ENCODE data around the gene LRRC8D. TPM values are rescaled to one million over a fixed set of nuclear protein-coding genes. Genes with fewer than 3 reads are reported as not detected.
A peak's percentile ranks its signal among the peaks of the same experiment; 100 is the strongest.

The LRRC8D gene
- total RNA-seq, 1 experiment from 2014 or later, result 22.3 TPM

DNA sequence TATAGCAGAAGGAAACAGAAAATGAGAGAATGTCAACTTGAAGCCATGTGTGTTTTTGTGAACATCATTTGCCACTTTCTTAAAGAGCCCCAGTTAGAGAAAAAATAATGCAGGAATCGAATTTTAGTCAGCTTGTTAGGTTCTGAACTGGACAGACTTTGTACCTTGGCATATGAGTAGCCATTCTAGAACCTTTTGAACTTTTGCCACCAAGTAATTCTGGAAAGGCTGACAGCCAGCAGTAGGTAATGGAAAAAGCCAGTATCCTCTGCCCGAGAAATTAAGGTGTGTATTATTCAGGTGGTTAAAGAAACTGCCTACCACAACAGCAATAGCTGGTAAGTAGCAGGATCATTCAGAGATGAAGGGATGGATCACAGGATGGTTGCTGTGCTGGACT, 20.7 kb downstream of the LRRC8D start:
- intact Hi-C loops (cut with micrococcal nuclease; ENCODE audit: unreplicated experiment), result loop anchor here (5.0 kb wide), 1 partner anchor 111 kb away; no protein-coding TSS in a partner anchor
- Mint-ChIP-seq H3K27me3 (ENCODE audit: unreplicated experiment) (no peaks in the 10 kb centered on the region), H3K36me3 (ENCODE audit: insufficient read depth, unreplicated experiment) (peaks cover 19% of the 10 kb centered on the region), H3K4me1 (ENCODE audit: low read depth, unreplicated experiment) (peaks cover 14% of the 10 kb centered on the region), H3K27ac (ENCODE audit: unreplicated experiment) (no peak overlapping the region), H3K9me3 (ENCODE audit: low read depth, unreplicated experiment) (no peaks in the 10 kb centered on the region), H3K4me3 (ENCODE audit: low read depth, unreplicated experiment) (no peak overlapping the region)
- TF ChIP-seq, protein P1, sequence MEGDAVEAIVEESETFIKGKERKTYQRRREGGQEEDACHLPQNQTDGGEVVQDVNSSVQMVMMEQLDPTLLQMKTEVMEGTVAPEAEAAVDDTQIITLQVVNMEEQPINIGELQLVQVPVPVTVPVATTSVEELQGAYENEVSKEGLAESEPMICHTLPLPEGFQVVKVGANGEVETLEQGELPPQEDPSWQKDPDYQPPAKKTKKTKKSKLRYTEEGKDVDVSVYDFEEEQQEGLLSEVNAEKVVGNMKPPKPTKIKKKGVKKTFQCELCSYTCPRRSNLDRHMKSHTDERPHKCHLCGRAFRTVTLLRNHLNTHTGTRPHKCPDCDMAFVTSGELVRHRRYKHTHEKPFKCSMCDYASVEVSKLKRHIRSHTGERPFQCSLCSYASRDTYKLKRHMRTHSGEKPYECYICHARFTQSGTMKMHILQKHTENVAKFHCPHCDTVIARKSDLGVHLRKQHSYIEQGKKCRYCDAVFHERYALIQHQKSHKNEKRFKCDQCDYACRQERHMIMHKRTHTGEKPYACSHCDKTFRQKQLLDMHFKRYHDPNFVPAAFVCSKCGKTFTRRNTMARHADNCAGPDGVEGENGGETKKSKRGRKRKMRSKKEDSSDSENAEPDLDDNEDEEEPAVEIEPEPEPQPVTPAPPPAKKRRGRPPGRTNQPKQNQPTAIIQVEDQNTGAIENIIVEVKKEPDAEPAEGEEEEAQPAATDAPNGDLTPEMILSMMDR (IDR thresholded peaks at IDR 0.05; ENCODE audit: unreplicated experiment), result no peak
- no peak for DNase-seq
- CTCF ChIA-PET, result no interaction called here
- no TSS peak for BruUV-seq (replicated peaks)

DNA sequence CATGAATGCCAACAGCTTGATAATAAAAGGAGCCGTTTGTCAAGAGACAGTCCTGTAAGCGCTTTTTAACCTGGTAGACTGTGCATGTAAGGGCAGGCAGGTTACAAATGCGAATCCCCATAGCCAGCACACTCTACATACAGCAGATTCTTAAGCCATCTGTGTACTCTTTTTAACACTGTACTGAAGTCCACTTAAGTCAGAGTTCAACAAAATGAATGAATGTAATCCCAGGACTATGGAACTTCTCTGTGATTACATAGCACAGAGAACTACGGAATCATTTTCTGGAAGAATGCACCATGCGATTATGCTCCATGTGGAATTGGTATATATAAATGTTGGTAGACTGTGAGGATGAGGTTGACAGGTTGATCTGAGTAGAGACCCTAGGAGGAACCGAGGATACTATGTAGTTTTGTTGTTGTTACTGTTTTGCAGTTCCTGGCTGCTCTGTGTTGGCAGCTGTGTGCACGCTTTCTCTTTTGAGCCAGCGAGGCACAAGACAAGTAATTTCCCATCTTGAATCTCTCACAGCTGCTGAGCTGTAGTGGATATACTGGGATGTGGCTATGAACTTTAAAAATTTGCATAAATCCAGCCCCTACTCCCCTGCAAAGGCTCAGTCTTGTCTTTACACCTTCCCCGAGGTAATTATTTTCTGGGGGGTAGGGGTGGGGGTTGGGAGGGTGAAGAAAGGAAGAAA, 21.9 kb downstream of the LRRC8D start:
- CTCF ChIA-PET, result interaction anchor here (1.0 to 1.5 kb wide), 4 partner anchors 38 to 146 kb away, joined by 3 to 5 read pairs (median 4); no protein-coding TSS in a partner anchor
- Mint-ChIP-seq H3K9me3 (ENCODE audit: low read depth, unreplicated experiment) (no peaks in the 10 kb centered on the region), H3K4me1 (ENCODE audit: low read depth, unreplicated experiment) (peaks cover 8% of the 10 kb centered on the region), H3K36me3 (ENCODE audit: insufficient read depth, unreplicated experiment) (peaks cover 24% of the 10 kb centered on the region), H3K27me3 (ENCODE audit: unreplicated experiment) (no peaks in the 10 kb centered on the region), H3K27ac (ENCODE audit: unreplicated experiment) (peak overlapping the region; percentile 84), H3K4me3 (ENCODE audit: low read depth, unreplicated experiment) (peak overlapping the region; percentile 93)
- intact Hi-C loops (cut with micrococcal nuclease; ENCODE audit: unreplicated experiment), result loop anchor here (1.0 to 5.0 kb wide), 3 partner anchors 38 to 145 kb away; no protein-coding TSS in a partner anchor
- TF ChIP-seq, protein P1 (IDR thresholded peaks at IDR 0.05; ENCODE audit: unreplicated experiment), result no peak
- BruUV-seq (replicated peaks), result no TSS peak
- DNase-seq, result no peak

DNA sequence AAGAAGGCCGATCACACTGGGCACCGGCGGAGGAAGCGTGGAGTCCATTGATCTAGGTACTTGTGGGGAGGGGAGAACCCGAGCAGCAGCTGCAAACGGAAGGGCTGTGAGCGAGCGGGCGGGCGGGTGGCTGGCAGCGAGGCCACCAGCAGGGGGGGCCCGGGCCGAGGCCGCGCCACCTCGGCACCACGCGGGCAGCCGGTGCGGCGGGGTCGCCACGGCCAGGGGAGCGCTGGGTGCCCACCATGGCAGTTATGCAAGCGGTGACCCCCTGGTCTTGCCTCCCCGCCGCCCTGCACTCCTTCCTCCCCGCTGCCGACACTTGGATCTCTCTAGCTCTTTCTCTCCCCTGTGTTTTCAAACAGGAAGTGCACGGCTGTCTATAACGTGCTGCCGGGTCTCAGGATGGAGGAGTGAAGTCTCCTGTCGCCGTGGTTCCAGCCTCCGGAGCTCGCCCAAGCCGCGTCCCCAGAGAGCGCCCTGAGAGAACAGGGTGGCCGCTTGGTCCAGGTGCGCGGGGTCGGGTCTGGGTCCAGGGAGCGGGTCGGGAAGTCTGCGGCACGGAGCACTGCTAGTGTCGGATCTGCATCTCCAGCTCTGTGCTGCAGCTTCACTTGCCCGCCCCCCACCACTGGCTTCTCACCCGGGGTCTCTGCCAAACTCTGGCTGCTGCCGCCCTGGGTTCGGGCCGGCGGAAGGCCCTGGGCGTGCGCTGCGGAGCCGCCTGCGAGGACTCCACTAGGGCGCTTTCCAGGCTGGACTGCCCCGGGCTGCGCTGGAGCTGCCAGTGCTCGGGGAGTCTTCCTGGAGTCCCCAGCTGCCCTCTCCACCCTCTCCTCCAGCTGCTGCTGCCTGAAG, 22.7 kb downstream of the LRRC8D start:
- TF ChIP-seq, protein P1 (IDR thresholded peaks at IDR 0.05; ENCODE audit: unreplicated experiment), result peak; percentile 88
- Mint-ChIP-seq H3K9me3 (ENCODE audit: low read depth, unreplicated experiment) (no peaks in the 10 kb centered on the region), H3K4me3 (ENCODE audit: low read depth, unreplicated experiment) (peak overlapping the region; percentile 93), H3K36me3 (ENCODE audit: insufficient read depth, unreplicated experiment) (peaks cover 24% of the 10 kb centered on the region), H3K27me3 (ENCODE audit: unreplicated experiment) (no peaks in the 10 kb centered on the region), H3K27ac (ENCODE audit: unreplicated experiment) (peak overlapping the region; percentile 84), H3K4me1 (ENCODE audit: low read depth, unreplicated experiment) (peaks cover 8% of the 10 kb centered on the region)
- BruUV-seq (replicated peaks), result no TSS peak
- peak; percentile 82 for DNase-seq
- intact Hi-C loops (cut with micrococcal nuclease; ENCODE audit: unreplicated experiment), result loop anchor here (1.0 to 5.0 kb wide), 3 partner anchors 39 to 144 kb away; no protein-coding TSS in a partner anchor
- CTCF ChIA-PET, result interaction anchor here (0.9 to 1.5 kb wide), 7 partner anchors 35 to 146 kb away, joined by 3 to 8 read pairs (median 4); no protein-coding TSS in a partner anchor

DNA sequence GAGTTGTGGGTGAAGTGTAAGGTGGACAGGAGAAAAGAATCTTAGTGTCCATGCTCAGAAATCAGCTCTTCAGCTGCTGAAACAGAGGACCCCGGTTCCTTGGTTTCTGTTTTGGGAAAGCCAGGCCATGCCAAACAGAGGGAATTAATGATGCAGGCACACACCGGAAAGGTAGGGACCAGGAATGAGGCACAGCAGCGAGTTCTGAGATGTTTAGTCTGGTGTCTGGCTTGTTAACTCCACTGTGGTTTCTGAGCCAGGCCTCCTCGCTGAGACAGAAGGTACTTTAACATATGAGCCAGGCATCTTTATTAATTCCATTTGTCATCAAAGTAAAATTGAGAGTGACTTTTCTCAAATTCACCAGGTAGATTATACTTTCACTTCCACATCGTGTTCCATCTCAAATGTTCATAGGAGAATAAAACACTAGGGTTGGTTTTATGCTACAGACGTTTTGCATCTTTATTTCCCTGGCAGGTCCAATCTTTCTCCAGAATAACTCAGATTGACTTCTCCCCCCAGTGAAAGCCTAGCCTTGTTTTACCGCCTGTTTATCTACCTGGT, 23.5 kb downstream of the LRRC8D start:
- H3K36me3 Mint-ChIP-seq (ENCODE audit: insufficient read depth, unreplicated experiment), result peaks cover 24% of the 10 kb centered on the region
- no peak for DNase-seq
- peaks cover 8% of the 10 kb centered on the region for H3K4me1 Mint-ChIP-seq (ENCODE audit: low read depth, unreplicated experiment)
- peak overlapping the region; percentile 84 for H3K27ac Mint-ChIP-seq (ENCODE audit: unreplicated experiment)
- CTCF ChIA-PET, result interaction anchor here (0.9 to 1.5 kb wide), 4 partner anchors 40 to 145 kb away, joined by 4 to 8 read pairs (median 5); no protein-coding TSS in a partner anchor
- peak overlapping the region; percentile 93 for H3K4me3 Mint-ChIP-seq (ENCODE audit: low read depth, unreplicated experiment)
- no peaks in the 10 kb centered on the region for H3K9me3 Mint-ChIP-seq (ENCODE audit: low read depth, unreplicated experiment)
- TF ChIP-seq, protein P1 (IDR thresholded peaks at IDR 0.05; ENCODE audit: unreplicated experiment), result no peak
- H3K27me3 Mint-ChIP-seq (ENCODE audit: unreplicated experiment), result no peaks in the 10 kb centered on the region
- BruUV-seq (replicated peaks), result TSS peak; percentile 25
- intact Hi-C loops (cut with micrococcal nuclease; ENCODE audit: unreplicated experiment), result loop anchor here (5.0 kb wide), 1 partner anchor 108 kb away; no protein-coding TSS in a partner anchor

All from Calu3 (cell line).